NCI-H510A treated with DMSO at 0.1 percent for 48 hours (cell line): Measurements from ENCODE around the gene BEGAIN.

Source experiments
- DNase-seq: peaks from one replicate; lab custom pipeline; 2025; lab: John Stamatoyannopoulos, UW

BEGAIN gene

GRCh38 chr14:100587086-100587762 lies at the start of gene BEGAIN:
TSS of gene BEGAIN (minus strand) at chr14:100587417. CDS start at chr14:100587290, 127 bp downstream.
- DNase-seq = peak; percentile 66

GRCh38 chr14:100636559-100636958 lies 49.3 kb upstream of the BEGAIN start:
- DNase-seq = no peak

GRCh38 chr14:100634026-100634425 lies 46.8 kb upstream of the BEGAIN start:
- DNase-seq = peak; percentile 80

- no peak for DNase-seq
These were observed 46.2 kb upstream of the BEGAIN start for GRCh38 chr14:100633406-100633805.

- no peak for DNase-seq
These were observed 42.5 kb upstream of the BEGAIN start for GRCh38 chr14:100629696-100630095.

- no peak for DNase-seq
These were observed 41.9 kb upstream of the BEGAIN start for GRCh38 chr14:100629098-100629497.

GRCh38 chr14:100628225-100628624 lies 41.0 kb upstream of the BEGAIN start:
- no peak for DNase-seq

- DNase-seq = no peak
These were observed 39.4 kb upstream of the BEGAIN start for GRCh38 chr14:100626614-100627013.

GRCh38 chr14:100623961-100624360 lies 36.7 kb upstream of the BEGAIN start:
- DNase-seq = peak; percentile 31

GRCh38 chr14:100623557-100623956 lies 36.3 kb upstream of the BEGAIN start:
- DNase-seq = no peak

- no peak for DNase-seq
These were observed 35.7 kb upstream of the BEGAIN start for GRCh38 chr14:100622708-100623485.

- peak; percentile 20 for DNase-seq
These were observed 35.0 kb upstream of the BEGAIN start for GRCh38 chr14:100622224-100622623.

GRCh38 chr14:100621806-100622205 lies 34.6 kb upstream of the BEGAIN start:
- DNase-seq = no peak

- DNase-seq = peak; percentile 16
These were observed 33.3 kb upstream of the BEGAIN start for GRCh38 chr14:100620255-100621100.

- no peak for DNase-seq
These were observed 32.4 kb upstream of the BEGAIN start for GRCh38 chr14:100619396-100620254.

GRCh38 chr14:100618763-100619320 lies 31.6 kb upstream of the BEGAIN start:
- DNase-seq = peak; percentile 20

GRCh38 chr14:100618318-100618693 lies 31.1 kb upstream of the BEGAIN start:
- no peak for DNase-seq

- DNase-seq = peak; percentile 37
These were observed 30.4 kb upstream of the BEGAIN start for GRCh38 chr14:100617410-100618317.

GRCh38 chr14:100616854-100617409 lies 29.7 kb upstream of the BEGAIN start:
- DNase-seq = no peak
